Activated gamma-delta T cell (primary cell): ENCODE measurements around the gene PNMA8C.
"Not testable (repeated sequence)": the region's sequence is repeated elsewhere in the genome, so short reads cannot be mapped to it uniquely, and the experiment has no call there.

Source experiments
- DNase-seq: peaks from one replicate; lab custom pipeline; 2025; lab: John Stamatoyannopoulos, UW

The PNMA8C gene

DNA sequence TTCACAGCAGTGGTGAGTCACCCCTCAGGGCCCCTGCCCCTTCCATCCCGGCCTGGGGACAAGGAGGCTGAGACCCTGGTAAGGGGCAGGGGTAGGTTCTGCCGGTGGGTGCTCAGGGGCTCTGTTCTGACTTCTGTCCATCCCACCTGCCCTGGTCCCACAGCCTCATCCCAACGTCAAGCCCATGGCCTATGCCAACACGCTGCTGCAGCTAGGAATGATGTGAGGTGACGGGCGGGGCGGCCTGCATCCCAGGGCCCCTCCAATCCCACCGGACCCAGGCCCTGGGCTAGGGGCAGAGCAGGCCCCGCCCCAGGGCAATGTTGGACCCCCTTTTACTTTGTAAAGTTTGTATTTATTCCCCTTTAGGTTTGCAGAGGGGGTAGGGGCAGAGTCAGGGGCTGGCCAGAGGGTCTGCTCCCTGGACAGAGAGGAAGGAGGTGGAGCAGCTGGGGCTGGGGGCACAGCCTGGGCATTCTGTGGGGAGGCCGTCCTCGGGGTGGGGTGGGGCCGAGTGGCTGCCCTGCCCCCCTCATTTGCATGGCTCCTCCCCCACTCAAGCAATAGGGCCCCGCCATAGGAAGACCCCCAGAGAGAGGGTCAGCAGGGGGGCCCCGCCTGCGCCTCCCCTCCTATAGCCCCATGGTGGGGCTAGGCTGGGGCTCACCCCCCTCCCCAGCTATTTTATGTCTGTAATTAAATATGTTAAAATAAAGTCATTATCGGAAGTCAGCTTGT lies 38.4 kb downstream of the PNMA8C start:
- DNase-seq = no peak

DNA sequence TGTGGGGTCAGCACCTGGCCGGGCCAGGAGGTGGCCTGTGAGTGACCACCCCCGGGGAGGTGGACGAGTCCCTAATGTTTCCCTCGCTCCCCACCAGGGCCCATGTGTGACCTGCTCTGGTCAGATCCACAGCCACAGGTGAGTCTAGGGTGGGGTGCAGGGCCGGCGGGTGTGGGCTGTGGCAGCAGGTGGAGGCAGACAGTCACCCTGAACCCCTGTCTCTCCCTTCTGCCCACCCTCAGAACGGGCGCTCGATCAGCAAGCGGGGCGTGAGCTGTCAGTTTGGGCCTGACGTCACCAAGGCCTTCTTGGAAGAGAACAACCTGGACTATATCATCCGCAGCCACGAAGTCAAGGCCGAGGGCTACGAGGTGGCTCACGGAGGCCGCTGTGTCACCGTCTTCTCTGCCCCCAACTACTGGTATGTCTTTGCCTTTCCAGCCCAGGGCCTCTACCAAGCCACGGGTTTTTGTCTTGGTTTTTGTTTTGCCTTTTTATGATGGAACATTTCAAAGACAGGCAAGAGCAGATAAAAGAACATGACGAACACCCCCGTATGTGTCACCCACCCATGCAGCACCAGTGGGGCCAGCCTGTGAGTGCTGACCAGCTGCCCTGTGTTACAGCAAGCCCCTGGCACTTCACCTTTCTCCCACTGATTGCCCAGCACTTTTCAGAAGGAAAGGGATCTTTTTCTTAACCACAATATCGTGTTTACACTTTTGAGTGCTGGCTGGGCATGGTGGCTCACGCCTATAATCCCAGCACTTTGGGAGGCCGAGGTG lies 40.2 kb downstream of the PNMA8C start:
- no peak for DNase-seq

DNA sequence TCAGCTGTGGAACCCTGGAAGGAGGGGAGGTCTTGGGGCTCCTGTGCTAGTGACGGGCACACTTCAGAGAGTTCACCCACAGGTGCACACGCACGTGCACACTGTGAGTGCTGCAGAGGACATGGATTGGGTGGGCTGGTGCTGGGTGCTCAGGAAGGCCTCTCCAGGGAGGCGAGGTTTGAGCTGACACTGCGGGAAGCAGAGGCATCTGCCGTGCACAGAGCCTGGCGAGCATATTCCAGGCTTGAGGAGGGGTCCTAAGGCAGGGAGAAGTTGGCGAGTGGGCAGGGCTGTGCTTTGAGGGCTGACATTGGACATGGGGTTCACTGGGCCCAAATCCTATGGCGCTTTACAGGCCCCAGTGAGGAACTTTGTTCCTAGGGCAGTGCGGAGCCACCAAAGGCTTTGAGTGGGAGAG lies 41.0 kb downstream of the PNMA8C start:
- DNase-seq = no peak

DNA sequence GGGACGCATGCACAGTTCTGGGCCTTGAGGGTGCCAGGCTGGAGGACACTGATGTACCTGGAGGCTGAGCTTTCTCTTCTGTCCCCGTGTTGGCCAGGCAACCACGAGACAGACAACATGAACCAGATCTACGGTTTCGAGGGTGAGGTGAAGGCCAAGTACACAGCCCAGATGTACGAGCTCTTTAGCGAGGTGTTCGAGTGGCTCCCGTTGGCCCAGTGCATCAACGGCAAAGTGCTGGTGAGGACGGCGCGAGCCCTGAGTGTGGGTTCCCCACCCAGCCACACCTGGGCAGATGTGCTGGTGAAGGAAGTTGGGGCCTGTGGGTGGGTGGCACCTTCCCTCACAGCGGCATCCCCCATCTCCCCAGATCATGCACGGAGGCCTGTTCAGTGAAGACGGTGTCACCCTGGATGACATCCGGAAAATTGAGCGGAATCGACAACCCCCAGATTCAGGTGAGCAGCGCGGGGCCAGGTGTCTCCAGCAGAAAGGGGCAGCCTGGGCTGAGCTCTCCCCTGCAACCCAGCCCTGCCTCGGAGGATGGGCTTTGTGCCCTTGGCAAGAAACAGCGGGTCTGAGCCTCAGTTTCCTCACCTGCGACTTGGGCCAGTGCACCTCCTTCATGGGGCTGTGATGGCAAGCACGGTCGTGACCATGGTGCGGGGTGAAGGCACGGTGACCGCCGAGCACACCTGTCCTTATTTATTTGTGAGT lies 41.6 kb downstream of the PNMA8C start:
- DNase-seq = no peak

DNA sequence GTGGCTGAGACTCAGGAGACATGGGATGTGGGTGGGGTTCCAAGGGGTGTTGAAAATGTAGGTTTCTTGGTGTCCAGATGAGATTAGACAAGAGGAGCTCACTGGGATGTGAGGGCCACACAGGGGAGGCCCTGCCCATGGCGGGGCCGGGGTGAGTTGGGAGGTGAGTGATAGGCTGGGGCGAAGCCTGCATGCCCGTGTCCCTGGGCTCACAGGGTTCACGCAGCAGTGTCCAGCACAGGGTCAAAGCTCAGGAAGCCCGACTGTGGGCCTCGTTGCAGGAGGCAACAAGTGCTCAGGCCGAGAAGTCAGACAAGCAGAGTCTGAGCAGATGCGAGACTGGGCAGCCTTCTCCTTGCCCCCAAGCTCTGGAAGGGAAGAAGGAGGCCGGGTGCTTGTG lies 42.6 kb downstream of the PNMA8C start:
- DNase-seq = no peak

DNA sequence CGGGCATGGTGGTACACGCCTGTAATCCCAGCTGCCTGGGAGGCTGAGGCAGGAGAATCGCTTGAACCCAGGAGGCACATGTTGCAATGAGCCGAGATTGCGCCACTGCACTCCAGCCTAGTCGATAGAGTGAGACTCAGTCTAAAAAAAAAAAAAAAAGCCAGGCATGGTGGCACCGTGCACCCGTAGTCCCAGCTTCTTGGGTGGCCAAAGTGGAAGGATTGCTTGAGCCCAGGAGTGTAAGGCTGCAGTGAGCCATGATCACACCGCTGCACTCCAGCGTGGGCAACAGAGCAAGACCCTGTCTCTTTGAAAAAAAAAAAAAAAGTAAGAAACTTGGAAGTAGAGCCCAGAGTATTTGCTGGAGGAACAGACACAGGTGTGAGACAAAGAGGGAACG lies 43.1 kb downstream of the PNMA8C start:
- no peak for DNase-seq

DNA sequence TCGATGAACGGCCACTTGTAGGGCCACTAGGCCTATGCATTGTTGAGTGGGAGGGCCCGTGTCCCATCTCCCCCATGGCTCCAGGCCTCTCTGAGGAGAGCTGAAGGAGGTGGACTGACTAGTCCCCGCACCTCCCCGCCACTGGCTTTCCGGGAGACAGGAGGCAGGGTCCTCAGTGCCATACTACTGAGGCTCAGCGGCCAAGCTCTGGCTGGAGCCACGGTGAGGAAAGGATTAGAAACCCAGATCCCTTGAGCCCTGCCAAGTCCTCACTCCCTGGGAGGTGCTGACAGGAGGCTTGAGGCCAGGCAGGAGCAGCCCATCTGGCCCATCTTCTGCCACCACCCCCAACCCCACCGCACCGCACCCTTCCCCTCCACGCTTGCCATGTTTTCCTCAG lies 44.3 kb downstream of the PNMA8C start:
- no peak for DNase-seq

DNA sequence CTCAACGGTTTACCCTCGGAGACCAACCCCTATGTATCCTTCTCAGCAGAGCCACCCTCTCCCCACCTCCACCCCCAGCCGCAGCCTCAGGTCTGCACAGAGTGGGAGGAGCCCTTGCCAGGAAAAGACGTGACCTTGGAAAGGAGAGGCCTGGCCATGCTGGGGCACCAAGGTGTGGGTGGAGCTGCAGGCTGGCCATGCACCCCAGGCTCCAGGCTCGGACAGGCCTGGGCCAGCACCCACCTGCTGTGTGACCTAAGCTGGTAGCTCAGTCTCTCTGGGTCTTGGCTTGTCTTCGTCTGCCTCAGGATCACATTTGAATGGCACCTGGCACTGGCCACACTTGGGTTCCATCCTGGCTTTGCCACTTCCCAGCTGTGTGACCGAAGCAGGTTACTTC lies 44.9 kb downstream of the PNMA8C start:
- DNase-seq = no peak

DNA sequence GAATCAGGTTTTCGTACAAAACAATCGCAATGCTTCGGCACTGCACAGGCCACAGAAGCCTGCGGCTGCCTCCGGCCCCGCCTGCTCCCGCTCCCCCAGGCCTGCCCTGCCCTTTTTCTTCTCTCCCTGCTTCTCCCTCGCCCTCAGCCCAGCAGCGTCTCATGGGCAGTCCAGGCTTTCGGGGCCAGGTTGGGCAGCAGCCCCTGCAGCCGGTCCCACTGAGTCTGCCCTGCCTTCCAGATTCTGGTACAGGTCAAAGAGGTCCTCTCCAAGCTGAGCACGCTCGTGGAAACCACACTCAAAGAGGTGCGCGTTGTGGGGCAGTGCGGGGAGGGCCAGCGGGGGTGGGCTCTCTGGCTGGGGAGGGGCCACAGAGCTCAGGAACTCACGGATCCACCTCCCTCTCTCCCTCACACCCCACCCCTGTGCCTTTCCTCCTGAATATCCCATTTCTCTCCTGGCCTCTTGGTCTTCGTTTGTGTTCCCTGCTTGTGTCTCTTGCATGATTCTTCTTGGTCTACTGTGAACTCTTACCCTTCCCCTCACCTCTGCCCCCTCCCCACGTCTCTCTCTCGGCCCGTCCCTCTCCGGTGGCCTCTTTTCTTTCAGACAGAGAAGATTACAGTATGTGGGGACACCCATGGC lies 45.4 kb downstream of the PNMA8C start:
- DNase-seq = no peak

DNA sequence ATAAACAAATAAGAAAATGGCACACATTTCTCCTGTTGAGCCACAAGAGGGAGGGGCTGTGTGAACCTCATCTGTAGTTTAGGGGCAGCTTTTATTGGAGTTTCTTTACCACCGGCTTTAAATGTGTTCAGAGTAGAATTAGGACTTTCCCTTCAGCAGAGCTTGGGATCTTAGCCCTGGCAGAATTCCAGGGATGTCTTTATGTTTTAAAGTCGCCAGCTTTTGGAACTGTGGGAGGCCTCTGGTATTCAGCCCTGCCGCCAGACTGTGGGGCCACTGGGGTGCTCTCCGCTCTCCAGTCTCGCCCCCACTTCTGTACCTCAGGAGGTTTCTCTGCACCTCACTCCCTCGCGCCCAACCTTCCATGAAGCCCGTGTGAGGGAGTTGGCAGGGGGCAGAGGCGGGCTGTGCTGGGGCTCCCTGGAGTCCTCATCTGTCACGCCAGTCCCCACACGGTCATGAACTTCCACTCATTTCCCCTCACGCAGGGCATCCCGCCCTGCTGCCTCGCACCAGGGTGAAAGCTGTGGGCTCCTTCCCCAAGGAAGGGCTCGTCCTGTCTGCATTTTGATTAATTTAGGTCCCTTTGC lies 46.9 kb downstream of the PNMA8C start:
- no peak for DNase-seq

DNA sequence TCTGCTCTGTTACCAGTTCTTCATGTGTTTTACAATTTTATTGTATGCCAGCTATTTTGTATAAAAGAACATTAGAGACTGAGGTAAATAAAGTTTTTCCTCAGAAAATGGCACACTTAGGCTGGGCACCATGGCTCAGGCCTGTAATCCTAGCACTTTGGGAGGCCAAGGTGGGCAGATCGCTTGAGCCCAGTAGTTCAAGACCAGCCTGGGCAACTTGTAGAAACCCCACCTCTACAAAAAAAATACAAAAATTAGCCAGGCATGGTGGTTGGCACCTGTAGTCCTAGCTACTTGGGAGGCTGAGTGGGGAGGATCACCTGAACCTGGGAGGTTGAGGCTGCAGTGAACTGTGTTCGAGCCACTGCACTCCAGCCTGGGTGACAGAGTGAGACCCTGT lies 47.4 kb downstream of the PNMA8C start:
- no peak for DNase-seq

DNA sequence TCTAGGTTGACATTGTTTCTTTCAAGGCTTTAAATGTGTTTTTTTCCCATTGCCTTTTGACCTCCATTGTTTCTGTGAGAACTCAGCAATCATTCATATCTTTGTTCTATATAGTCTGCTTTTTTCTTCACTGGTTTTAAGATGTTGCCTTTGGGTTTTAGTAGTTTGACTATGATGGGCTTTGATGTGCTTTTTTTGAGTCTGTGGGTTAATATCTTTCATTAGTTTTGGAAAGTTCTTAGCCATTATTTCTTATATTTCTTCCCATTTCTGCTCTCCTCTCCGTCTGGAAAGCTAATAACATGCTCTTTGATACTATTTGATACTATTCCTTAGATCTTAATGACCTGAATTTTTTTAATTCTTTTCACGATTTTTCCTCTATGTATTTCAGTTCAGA lies 48.0 kb downstream of the PNMA8C start:
- no peak for DNase-seq

DNA sequence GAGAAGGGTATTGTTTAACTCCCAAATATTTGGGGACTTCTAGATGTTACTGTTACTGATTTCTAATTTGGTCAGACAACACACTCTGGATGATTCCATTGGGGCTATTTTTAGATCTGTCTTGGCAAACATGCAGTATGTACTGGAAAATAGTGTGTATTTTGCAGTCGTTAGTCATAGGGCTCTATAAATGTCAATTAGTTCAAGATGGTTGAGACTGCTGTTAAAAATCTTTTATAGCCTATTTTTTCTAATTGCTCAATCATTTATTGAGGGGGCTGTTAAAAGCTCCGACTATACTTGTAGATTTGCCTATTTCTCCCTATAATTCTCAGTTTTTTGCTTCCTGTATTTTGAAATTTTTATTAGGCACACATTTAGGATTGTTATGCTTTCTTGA lies 50.5 kb downstream of the PNMA8C start:
- DNase-seq = no peak

DNA sequence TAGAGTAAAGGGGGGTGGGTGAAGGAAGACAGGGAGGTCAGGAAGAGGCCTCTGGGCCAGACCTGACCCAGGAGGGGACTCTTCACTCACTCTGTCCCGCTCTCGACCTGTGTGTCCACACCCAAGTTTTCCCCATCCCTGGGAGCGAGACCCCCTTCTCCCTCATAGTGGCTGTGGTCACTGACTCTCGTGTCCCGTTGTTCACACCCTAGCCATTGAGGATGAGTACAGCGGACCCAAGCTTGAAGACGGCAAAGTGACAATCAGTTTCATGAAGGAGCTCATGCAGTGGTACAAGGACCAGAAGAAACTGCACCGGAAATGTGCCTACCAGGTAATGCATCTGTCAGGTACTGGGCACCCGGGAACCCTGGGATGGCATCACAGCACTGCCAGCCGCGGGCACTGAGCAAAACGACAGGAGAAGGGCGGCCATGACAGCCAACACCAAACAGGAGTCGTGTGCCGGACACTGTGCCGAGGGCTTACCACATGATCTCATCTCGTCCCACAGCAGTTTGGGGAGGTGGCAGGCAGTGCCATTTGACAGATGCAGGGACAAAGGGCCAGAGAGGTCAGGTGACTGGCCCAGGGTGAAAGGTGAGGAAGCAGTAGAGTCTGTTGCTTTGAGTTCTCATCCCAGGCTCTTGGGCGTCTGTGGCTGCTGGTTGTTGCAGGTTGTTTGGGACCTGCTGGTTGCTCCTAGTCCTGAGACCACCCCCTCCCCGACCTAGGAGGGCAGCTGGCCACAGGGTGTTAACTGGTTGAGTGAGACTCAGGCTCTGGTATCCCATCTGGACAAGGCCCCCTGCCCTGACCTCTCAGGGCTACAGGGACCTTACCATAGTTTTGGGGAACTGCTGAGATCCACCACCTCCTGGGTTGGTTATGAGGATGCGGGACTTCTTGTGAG lies 52.2 kb downstream of the PNMA8C start:
- DNase-seq = no peak

DNA sequence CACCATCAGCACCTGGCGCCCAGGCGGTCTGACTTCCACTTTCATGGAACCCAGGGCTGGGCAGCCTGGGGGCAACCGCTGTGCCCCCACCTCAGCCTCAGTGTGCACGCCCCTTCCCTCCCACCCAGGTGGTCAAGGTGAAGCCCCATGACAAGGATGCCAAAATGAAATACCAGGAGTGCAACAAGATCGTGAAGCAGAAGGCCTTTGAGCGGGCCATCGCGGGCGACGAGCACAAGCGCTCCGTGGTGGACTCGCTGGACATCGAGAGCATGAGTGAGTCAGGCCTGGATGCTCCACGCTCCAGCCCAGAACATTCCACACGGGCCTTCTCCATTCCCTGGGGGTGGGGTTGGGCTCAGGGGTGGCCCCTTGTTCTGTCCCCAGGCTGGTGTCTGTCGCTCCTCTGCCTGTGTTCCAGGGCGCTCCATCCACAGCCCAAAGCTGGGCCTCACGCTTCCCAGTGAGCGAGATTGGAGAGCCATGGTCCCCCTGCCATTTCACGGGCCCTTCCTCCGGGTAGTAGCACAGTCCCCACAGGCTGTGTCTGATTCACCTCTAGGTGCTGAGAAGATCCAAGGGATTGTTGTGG lies 53.2 kb downstream of the PNMA8C start:
- not testable (repeated sequence) for DNase-seq
